ENCODE results near the gene PCAT6. TPM values are rescaled to one million over a fixed set of nuclear protein-coding genes. Genes with fewer than 3 reads are reported as not detected.

Gene PCAT6
- total RNA-seq, 2 donors from 2014 or later = 2.3 to 5.0 TPM

- no peak for DNase-seq
- Histone ChIP-seq H3K36me3 (ENCODE audit: control insufficient read depth, insufficient read depth, low read length) (no peaks in the 10 kb centered on the region), H3K27me3 (ENCODE audit: control insufficient read depth, insufficient read depth, low read length, poor library complexity, severe bottlenecking) (no peaks in the 10 kb centered on the region), H3K27ac (ENCODE audit: low read depth, low read length) (no peak overlapping the region), H3K4me1 (ENCODE audit: control insufficient read depth, insufficient read depth, low read length) (no peaks in the 10 kb centered on the region), H3K4me3 (ENCODE audit: low read length) (no peak overlapping the region), H3K9ac (ENCODE audit: extremely low read depth, low read length, poor library complexity, severe bottlenecking) (no peak overlapping the region), H3K9me3 (ENCODE audit: control insufficient read depth, low read length) (no peaks in the 10 kb centered on the region)
- Mint-ChIP-seq H3K9me3 (no peaks in the 10 kb centered on the region), H3K27me3 (ENCODE audit: insufficient read depth) (peaks cover 16% of the 10 kb centered on the region), H3K27ac (no peak overlapping the region), H3K4me3 (no peak overlapping the region), H3K4me1 (no peaks in the 10 kb centered on the region), H3K36me3 (ENCODE audit: low read depth) (no peaks in the 10 kb centered on the region)
- no peak for TF ChIP-seq CTCF (conservative IDR thresholded peaks at IDR 0.05)
- 80 to 83% methylated on average over 6 of the region's 6 CpGs for WGBS, 2 experiments (ENCODE audit: insufficient coverage in 1 of 2, insufficient read length in 1 of 2)
Observed at GRCh38 chr1:202844935-202845334, 34.2 kb downstream of the PCAT6 start.

- DNase-seq = no peak
- Histone ChIP-seq H3K36me3 (ENCODE audit: control insufficient read depth, insufficient read depth, low read length) (no peaks in the 10 kb centered on the region), H3K27ac (ENCODE audit: low read depth, low read length) (no peak overlapping the region), H3K9ac (ENCODE audit: extremely low read depth, low read length, poor library complexity, severe bottlenecking) (no peak overlapping the region), H3K27me3 (ENCODE audit: control insufficient read depth, insufficient read depth, low read length, poor library complexity, severe bottlenecking) (no peaks in the 10 kb centered on the region), H3K4me3 (ENCODE audit: low read length) (no peak overlapping the region), H3K9me3 (ENCODE audit: control insufficient read depth, low read length) (no peaks in the 10 kb centered on the region), H3K4me1 (ENCODE audit: control insufficient read depth, insufficient read depth, low read length) (no peaks in the 10 kb centered on the region)
- 81 to 83% methylated on average over 1 to 2 of the region's 2 CpGs for WGBS, 2 experiments (ENCODE audit: insufficient coverage in 1 of 2, insufficient read length in 1 of 2)
- peaks cover 2% of the 10 kb centered on the region for H3K4me1 Mint-ChIP-seq
- no peaks in the 10 kb centered on the region for H3K9me3 Mint-ChIP-seq
- H3K27me3 Mint-ChIP-seq (ENCODE audit: insufficient read depth) = peaks cover 16% of the 10 kb centered on the region
- no peak overlapping the region for H3K4me3 Mint-ChIP-seq
- no peak for TF ChIP-seq CTCF (conservative IDR thresholded peaks at IDR 0.05)
- H3K36me3 Mint-ChIP-seq (ENCODE audit: low read depth) = no peaks in the 10 kb centered on the region
- H3K27ac Mint-ChIP-seq = no peak overlapping the region
Observed at GRCh38 chr1:202848191-202848542, 37.4 kb downstream of the PCAT6 start.

- Histone ChIP-seq H3K9me3 (ENCODE audit: control insufficient read depth, low read length) (no peaks in the 10 kb centered on the region), H3K27me3 (ENCODE audit: control insufficient read depth, insufficient read depth, low read length, poor library complexity, severe bottlenecking) (no peaks in the 10 kb centered on the region), H3K36me3 (ENCODE audit: control insufficient read depth, insufficient read depth, low read length) (no peaks in the 10 kb centered on the region), H3K9ac (ENCODE audit: extremely low read depth, low read length, poor library complexity, severe bottlenecking) (no peak overlapping the region), H3K4me1 (ENCODE audit: control insufficient read depth, insufficient read depth, low read length) (no peaks in the 10 kb centered on the region), H3K27ac (ENCODE audit: low read depth, low read length) (no peak overlapping the region), H3K4me3 (ENCODE audit: low read length) (no peak overlapping the region)
- no peak overlapping the region for H3K27ac Mint-ChIP-seq
- no peaks in the 10 kb centered on the region for H3K9me3 Mint-ChIP-seq
- no peak for DNase-seq
- peaks cover 2% of the 10 kb centered on the region for H3K4me1 Mint-ChIP-seq
- peaks cover 2% of the 10 kb centered on the region for H3K36me3 Mint-ChIP-seq (ENCODE audit: low read depth)
- H3K27me3 Mint-ChIP-seq (ENCODE audit: insufficient read depth) = peaks cover 3% of the 10 kb centered on the region
- no peak overlapping the region for H3K4me3 Mint-ChIP-seq
- no peak for TF ChIP-seq CTCF (conservative IDR thresholded peaks at IDR 0.05)
- 90 to 96% methylated on average over 6 to 7 of the region's 7 CpGs for WGBS, 2 experiments (ENCODE audit: insufficient coverage in 1 of 2, insufficient read length in 1 of 2)
Observed at GRCh38 chr1:202850593-202851362, 40.0 kb downstream of the PCAT6 start.

All from endodermal cell (in vitro differentiated cells).